RKO (cell line): Measurements from ENCODE around the gene NAA35.

Source experiments
- DNase-seq: peaks from one replicate; pipeline ENCODE4 v3.0.0-alpha.2; 2016; ENCODE audit warnings: low spot score

NAA35 gene

GRCh38 chr9:86062845-86063693 lies 122.1 kb downstream of the NAA35 start:
- DNase-seq = no peak

DNA sequence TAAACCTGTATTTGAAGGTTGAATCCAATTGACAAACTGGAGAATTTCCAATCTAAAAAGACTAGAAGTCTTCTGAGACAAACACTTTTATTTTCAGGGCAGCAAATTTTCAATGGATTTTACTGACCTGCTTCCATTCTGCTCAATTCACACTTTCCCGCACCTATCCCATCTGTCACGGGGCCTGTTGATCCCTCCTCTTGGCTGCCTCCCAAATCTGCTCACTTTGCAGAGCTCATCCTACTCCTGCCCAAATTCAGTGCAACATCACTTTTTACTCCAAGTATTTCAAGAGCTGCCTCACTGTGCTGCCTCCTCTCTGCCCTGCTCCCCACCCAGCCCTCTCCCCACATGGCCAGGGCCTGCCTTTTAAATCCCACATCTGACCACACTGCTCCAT lies 123.3 kb downstream of the NAA35 start:
- no peak for DNase-seq

DNA sequence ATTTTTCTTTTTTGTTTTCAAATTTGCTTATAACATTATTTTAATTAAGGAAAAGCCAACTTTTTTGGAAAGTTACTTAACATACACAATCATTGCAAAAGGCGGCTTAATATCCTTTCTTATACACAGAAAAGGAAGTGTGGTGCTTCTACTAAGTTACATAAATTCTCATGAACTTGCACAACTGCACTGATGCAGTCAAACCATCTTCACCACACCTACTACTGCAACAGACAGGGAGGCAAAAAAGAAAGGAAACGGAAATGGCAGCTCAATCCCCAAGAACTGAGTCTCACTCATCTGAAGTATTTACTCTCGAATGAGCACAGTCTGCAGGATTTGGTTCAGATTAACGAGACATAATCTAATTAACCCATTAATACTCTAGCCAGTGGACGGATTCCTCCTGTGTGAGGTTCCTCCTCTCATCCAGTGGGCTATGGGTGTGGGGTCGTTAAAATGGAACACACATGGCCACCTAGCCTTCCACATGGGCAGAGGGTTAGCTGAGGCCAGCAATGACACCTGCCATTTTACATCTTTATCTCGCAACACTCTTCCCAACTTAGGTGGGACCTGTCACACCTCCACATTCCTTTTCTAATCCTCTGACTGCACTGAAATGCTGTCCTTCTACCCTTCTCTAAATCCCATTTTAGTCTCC lies 128.4 kb downstream of the NAA35 start:
- no peak for DNase-seq
